ES-I3 (cell line): ENCODE results near the gene GRM8.

ENCODE experiments used
- H3K36me3 ChIP-seq: 2 replicates; pipeline ENCODE4 v1.6.1; 2013; ENCODE audit warnings: mild to moderate bottlenecking, low read length, control low read depth, moderate library complexity; ENCODE audit not compliant: insufficient read depth
- H3K4me1 ChIP-seq: 2 replicates; pipeline ENCODE4 v1.6.1; 2013; ENCODE audit warnings: mild to moderate bottlenecking, control low read depth, low read length; ENCODE audit not compliant: insufficient read depth
- H3K9ac ChIP-seq: 2 replicates; pipeline ENCODE4 v1.6.1; 2013; ENCODE audit warnings: low read depth, mild to moderate bottlenecking, low read length, moderate library complexity
- H3K9me3 ChIP-seq: 2 replicates; pipeline ENCODE4 v1.6.1; 2013; ENCODE audit warnings: mild to moderate bottlenecking, low read length, moderate library complexity; ENCODE audit not compliant: control insufficient read depth, insufficient read depth

GRM8 gene

DNA sequence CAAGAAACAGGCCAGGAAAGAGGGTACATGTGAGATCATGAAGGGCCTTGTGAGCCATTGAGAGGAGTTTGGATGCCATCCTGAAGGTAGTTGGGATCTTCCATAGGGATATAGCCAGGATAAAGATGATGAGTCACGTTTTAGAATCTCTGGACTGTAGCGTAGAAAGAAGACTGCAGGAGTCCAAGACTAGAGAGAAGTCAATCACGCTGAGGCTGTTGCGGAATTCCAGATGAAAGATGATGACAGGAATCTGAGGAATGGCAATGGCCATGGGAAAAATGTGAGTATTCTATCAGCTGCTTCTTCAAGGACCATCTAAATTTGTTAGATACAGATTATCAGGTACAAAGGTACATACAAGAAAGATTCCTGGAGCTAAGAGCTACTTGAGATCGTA is 711.3 kb downstream of the GRM8 start:
- Histone ChIP-seq H3K4me1 (no peaks in the 10 kb centered on the region), H3K36me3 (no peaks in the 10 kb centered on the region), H3K9ac (no peak overlapping the region), H3K9me3 (no peaks in the 10 kb centered on the region)

DNA sequence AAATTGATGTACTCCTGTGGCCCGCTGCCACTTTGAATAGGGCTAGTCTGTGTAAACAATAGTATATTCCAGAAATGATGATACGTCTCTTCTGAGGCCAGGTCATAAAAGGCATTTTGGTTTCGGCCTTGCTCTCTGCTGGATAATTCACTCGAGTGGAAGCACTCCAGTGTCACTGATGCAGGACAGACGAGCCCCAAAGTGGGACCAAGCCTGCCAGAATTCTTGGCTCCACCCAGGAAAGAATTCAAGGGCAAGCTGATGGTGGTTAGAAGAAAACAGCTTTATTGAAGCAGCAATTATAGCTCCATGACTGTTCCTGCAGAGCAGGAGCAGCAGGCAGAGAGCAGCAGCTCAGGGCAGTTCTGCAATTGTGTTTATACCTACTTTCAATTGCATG is 717.6 kb downstream of the GRM8 start:
- no peak overlapping the region for H3K9ac ChIP-seq
- H3K36me3 ChIP-seq = no peaks in the 10 kb centered on the region
- H3K4me1 ChIP-seq = peaks cover 12% of the 10 kb centered on the region; the same call in 1 of the 2 replicates
- H3K9me3 ChIP-seq = no peaks in the 10 kb centered on the region

DNA sequence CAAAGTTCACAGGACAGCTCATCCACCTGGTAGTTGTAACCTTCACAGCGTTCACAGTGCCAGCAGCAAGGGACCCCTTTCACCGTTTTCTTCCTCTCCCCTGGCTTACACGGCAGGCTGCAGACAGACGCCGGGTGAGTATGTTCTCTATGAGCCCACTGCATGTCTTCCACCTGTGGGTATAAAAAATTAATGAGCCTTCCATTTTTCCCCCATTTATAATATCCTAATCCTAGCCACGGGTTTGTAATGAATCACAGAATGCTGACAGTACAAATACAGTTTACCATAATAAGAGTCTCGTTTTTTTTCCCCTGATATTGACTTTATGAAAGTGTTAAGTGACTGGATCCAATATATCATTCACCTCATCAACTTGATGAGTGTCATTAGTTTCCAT is 719.0 kb downstream of the GRM8 start:
- Histone ChIP-seq H3K9ac (no peak overlapping the region), H3K4me1 (peaks cover 12% of the 10 kb centered on the region; the same call in 1 of the 2 replicates), H3K9me3 (no peaks in the 10 kb centered on the region), H3K36me3 (no peaks in the 10 kb centered on the region)

DNA sequence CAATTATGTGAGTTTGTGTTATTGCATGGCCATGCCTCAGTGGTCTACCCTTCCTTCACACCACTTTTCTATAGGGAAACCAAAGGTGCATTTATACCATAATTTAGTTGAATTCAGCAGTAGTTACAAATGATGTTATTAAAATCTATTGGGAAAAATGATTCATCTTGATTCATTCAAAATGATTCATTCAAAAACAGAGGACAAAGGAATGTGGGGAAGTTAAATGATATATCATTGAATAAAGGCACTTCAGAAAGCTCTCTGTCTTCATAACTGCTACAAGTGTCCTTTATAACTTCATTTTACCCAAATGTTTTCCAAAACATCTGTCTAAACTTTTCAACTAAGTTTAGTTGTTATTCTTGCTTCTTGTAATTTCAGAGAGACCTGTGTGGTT is 722.9 kb downstream of the GRM8 start:
- Histone ChIP-seq H3K9me3 (no peaks in the 10 kb centered on the region), H3K36me3 (no peaks in the 10 kb centered on the region), H3K9ac (no peak overlapping the region), H3K4me1 (peaks cover 16% of the 10 kb centered on the region; the same call in 1 of the 2 replicates)

DNA sequence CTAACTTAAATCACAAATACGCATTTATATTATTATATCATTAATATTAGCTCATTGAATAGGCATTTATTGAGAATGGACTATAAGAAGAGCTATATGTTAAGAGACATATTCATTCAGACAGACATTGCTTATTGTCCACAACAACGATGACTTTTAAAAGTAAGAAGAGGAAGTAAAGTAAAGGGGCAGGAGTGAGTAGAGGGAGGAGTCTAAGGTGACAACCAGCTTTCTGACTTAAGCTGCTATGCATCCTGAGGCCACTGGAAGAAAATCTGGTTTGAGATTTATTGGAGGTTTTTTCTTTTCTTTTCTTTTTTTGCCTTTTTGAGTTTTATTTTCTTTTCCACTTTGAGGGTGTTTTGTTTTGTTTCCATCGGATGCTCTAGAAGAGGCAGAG is 723.5 kb downstream of the GRM8 start:
- Histone ChIP-seq H3K9ac (no peak overlapping the region), H3K36me3 (no peaks in the 10 kb centered on the region), H3K9me3 (no peaks in the 10 kb centered on the region), H3K4me1 (peaks cover 21% of the 10 kb centered on the region; the same call in 1 of the 2 replicates)

DNA sequence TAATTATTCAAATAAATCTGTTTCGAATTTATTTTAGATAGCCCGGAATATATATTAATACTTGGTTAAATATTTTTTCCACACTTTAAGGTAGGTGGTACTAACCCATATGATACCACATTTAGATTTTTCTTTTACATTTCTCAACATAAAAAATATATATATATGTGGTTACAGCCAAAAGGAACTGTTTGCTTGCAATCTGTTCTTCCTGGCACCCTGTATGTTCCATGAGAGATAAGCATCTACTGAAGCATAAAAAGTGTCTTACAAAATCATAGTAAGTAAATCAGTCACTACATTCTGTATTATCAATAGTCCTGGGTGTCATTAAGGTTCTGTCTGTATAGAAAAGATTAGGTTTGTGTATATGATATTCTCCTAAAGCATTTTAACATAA is 726.8 kb downstream of the GRM8 start:
- H3K9me3 ChIP-seq = no peaks in the 10 kb centered on the region
- H3K9ac ChIP-seq = no peak overlapping the region
- H3K36me3 ChIP-seq = no peaks in the 10 kb centered on the region
- peaks cover 9% of the 10 kb centered on the region; the same call in 1 of the 2 replicates for H3K4me1 ChIP-seq

DNA sequence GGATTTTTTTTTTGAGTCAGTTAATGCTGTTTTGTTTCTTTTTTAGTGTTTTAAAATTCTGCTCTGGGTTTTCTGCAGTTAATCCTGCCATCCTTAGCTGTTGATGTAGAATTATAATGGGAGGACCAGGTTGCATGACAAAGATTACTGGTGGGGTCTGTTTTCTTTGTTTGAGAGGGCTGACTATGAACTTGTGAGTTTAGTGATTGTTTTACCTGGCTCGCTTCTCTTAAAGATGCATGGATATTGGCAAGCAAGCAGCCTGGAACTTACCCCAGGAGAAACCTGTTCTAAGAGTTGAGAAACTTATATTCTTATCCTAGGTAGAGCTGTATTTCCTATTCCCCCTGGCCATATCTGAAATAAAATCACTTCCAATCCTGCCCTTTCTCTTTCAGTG is 727.8 kb downstream of the GRM8 start:
- Histone ChIP-seq H3K36me3 (no peaks in the 10 kb centered on the region), H3K4me1 (peaks cover 9% of the 10 kb centered on the region; the same call in 1 of the 2 replicates), H3K9ac (no peak overlapping the region), H3K9me3 (no peaks in the 10 kb centered on the region)

DNA sequence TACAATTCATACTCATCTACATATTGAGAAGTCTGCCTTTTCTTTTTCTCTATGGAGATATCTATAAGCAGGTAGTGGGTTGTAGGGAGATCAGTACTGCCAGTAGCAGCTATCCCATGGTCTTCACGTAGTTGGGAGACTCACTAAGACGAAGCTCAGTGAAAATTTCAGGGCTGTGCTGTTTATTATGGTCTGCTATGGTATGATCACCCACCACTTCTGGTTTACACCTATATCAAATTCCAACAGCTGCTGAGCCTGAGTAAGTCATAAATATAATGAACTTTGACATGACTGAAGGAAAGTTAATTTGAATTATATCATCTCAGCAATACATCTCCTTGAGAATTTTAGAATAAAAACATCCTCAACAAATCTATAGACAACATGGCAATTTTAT is 741.7 kb downstream of the GRM8 start:
- no peaks in the 10 kb centered on the region for H3K9me3 ChIP-seq
- H3K9ac ChIP-seq = no peak overlapping the region
- no peaks in the 10 kb centered on the region for H3K4me1 ChIP-seq
- H3K36me3 ChIP-seq = no peaks in the 10 kb centered on the region

DNA sequence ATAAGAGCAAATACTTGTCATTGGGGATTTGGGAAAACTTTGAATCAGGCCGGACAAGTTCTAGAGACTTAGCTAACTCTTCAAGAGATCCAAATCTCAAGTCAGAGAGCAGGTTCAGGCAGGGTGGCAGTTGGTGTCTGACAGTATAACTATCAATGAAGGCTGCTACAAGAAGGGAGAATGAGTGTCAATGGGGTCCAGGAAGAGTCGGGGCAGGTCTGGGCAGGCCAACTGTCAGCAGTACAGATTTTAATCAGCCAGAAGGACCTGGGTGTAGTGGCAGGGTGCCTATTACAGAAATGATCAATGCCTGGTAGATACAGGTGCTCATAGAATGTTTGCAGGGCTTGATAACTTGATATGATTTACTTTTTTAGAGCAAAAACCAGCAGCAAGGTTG is 751.1 kb downstream of the GRM8 start:
- H3K36me3 ChIP-seq = no peaks in the 10 kb centered on the region
- H3K9ac ChIP-seq = no peak overlapping the region
- no peaks in the 10 kb centered on the region for H3K9me3 ChIP-seq
- H3K4me1 ChIP-seq = no peaks in the 10 kb centered on the region

DNA sequence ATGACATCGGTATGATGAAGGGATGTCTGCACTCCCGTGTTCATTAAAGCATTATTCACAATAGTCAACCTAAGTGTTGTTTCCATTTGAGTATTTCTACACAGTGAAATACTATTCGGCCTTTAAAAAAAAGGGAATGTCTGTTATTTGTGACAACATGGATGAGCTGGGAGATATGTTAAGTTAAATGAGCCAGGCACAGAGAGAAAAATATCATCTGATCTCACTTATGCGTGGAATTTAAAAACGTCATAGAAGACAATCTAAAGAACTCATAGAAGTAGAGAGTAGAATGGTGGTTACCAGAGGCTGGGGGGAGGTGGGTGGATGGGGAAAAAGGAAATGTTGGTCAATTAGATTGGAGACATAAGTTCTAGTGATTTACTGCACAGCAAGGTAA is 753.3 kb downstream of the GRM8 start:
- no peak overlapping the region for H3K9ac ChIP-seq
- no peaks in the 10 kb centered on the region for H3K9me3 ChIP-seq
- H3K4me1 ChIP-seq = no peaks in the 10 kb centered on the region
- H3K36me3 ChIP-seq = no peaks in the 10 kb centered on the region

DNA sequence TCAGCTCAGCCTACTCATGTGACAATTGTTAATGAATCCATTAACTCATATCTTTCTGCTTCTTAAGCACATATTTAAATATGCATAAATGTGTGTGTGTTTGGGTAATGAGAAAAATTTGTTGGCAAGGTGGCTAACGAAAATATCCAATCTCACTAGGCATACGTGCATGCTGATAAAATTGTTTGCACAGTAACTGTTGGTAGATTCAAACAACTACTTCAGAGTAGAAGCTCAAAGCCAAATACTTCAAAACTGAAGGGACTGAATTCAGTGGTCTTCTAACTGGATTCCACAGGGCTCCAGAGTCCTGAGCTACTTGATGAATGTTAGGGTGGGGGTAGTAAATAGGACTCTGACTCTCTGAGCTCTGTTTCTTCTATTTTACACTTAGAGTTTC is 757.0 kb downstream of the GRM8 start:
- Histone ChIP-seq H3K9me3 (no peaks in the 10 kb centered on the region), H3K36me3 (no peaks in the 10 kb centered on the region), H3K9ac (no peak overlapping the region), H3K4me1 (no peaks in the 10 kb centered on the region)

DNA sequence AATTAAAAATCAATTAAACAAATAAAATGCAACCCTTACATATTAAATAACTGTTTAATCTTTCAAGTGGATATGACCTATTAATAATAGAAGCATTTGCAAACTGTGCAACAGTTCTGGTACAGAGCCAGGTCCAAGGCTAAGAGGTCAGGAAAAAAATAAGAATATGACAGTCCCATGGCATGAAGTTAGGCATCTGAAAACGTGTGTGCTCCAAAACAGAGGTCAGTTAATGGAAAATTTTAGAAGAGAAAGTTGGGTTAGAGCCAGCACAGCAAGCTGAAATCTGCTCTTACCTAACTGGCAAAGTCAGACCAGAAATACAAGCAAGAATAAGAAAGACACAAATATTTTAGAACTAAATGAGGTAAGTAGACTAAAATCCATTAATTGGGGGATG is 757.7 kb downstream of the GRM8 start:
- Histone ChIP-seq H3K9me3 (no peaks in the 10 kb centered on the region), H3K9ac (no peak overlapping the region), H3K36me3 (no peaks in the 10 kb centered on the region), H3K4me1 (no peaks in the 10 kb centered on the region)

DNA sequence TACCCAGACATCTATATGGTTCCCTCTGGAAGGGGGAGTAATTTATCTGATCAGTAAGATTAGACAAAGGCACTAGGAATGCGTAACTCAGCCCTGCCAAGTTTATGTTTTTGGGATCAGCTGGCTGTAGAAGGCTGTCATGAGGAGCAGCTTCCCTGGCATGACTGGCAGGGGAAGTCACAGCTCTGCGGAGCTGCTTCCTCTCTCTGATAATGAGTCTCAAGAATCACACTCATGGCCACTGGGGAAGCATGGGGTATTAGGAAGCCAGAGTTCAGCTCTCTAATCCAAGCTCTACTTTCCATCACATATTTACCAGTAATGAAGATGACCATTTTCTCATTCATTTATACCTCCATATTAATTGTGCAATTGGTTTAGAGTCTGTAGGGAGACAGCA is 758.9 kb downstream of the GRM8 start:
- Histone ChIP-seq H3K4me1 (no peaks in the 10 kb centered on the region), H3K9me3 (no peaks in the 10 kb centered on the region), H3K36me3 (no peaks in the 10 kb centered on the region), H3K9ac (no peak overlapping the region)

DNA sequence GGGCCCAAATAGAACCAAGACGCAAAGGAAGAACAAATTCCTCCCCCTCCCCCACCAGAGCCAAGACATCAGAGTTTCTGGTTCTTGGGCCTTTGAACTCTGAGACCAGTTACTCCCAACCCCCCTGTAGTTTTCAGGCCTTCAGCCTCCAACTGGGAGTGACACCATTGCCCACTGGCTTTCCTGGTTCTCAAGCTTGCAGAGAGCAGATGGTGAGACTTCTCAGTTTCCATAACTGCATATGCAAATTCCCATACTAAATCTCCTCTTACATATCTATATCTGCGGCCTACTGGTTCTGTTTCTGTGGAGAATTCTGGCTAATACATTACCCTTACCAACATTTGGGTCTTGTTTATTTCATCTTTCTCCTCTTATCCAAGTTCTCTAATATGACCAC is 762.9 kb downstream of the GRM8 start:
- no peaks in the 10 kb centered on the region for H3K4me1 ChIP-seq
- H3K9ac ChIP-seq = no peak overlapping the region
- H3K36me3 ChIP-seq = no peaks in the 10 kb centered on the region
- H3K9me3 ChIP-seq = no peaks in the 10 kb centered on the region

DNA sequence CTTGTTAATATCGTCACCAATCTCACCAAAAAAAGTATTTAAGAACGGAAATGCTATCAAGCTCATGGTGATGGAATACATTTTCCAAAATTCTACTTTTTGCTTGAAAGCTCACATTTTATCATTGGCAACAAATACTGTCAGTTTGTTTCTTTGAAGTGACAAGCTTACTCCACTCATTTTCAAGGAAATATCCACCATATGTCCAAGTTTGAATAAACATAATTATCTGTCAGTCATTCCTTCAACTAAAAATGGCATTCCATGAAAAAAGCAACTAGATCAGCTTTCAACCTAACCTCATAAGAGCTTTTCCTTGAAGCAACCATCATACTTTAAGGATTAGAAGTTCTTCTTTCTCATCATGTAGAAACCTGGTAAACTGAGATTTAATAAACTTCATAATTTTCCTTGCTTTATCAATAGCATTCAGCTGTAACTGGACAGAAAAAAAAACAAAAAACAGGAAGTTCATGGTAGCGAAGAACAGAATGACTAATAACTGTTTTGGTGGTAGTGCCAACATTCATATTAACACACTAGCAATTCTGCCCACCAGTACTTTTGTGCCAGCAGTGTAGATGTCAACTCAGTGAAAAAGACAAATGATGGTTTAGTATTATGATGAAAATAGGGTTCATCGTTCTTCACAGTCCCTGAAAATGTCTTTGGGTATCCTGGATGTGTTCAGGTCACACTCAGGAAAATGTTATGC is 764.9 kb downstream of the GRM8 start:
- Histone ChIP-seq H3K9me3 (no peaks in the 10 kb centered on the region), H3K4me1 (no peaks in the 10 kb centered on the region), H3K36me3 (no peaks in the 10 kb centered on the region), H3K9ac (no peak overlapping the region)

DNA sequence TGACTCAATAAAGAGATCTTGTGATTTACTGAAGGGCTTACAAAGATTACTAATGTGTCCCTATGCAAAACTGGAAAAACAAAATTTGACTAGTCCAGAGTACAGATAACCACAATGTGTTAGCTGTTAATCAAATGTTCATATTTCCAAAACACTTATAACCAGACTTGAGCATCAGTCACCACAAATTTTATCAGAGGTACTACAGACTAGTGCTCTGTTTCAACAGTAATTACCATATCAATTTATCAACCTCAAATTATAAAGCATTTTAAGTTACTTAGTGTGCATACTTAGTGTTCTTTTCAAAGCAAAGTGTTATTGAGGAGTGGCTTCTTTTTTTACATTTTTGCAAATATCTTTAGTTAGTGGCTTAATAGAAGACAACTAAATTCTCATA is 765.9 kb downstream of the GRM8 start:
- H3K9ac ChIP-seq = no peak overlapping the region

More for the DNA sequence above, 765.9 kb downstream of the GRM8 start:
- H3K36me3 ChIP-seq = no peaks in the 10 kb centered on the region
- no peaks in the 10 kb centered on the region for H3K4me1 ChIP-seq
- no peaks in the 10 kb centered on the region for H3K9me3 ChIP-seq
